HG03139 (cell line): ENCODE measurements around the gene ZNF511.
A peak's percentile ranks its signal among the peaks of the same experiment; 100 is the strongest.
"Not testable (repeated sequence)": the region's sequence is repeated elsewhere in the genome, so short reads cannot be mapped to it uniquely, and the experiment has no call there.

Experiments
- ATAC-seq: cut with Tn5 transposase; IDR thresholded peaks from one replicate; pipeline ENCODE4 v1.9.1; 2021; ENCODE audit not compliant: unreplicated experiment

The ZNF511 gene, protein sequence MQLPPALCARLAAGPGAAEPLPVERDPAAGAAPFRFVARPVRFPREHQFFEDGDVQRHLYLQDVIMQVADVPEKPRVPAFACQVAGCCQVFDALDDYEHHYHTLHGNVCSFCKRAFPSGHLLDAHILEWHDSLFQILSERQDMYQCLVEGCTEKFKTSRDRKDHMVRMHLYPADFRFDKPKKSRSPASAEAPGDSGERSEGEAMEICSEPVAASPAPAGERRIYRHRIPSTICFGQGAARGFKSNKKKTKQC

DNA sequence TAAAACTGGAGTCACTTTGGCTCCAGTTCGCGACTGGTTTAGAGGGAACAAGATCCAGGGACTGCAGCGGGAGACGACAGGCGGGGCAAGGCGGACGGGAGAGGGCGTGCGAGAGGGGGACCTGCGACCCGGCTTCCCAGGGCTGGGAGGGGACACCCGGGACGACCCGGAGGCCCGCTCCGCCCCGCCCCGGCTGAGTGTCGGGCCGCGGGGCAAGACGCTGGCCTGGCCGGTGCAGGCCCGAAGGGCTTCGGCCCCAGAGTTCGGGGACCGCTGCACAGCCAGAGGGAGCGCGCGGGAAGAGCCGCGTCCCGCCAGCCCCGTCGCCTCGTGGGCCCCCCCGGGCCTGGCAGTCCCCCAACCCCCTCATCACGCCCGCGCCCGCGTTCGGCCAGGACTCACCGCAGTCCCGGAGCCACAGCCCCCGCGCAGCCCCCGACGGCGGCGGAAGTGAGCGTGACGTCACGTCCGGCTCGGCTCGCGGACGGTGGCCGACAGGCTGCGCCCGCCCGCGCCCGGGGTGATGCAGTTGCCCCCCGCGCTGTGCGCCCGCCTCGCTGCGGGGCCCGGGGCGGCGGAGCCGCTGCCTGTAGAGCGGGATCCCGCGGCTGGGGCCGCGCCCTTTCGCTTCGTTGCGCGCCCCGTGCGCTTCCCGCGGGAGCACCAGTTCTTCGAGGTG, at the start of gene ZNF511, which contains the start of gene TUBGCP2:
Gene ZNF511 (plus strand): TSS at position 494 of the 679 bp plus-strand sequence. CDS start 30 bp downstream, at position 524.
Gene TUBGCP2 (minus strand): TSS at position 452 of the 679 bp plus-strand sequence. CDS start 5,931 bp downstream, outside the sequence.
- ATAC-seq = peak; percentile 74

DNA sequence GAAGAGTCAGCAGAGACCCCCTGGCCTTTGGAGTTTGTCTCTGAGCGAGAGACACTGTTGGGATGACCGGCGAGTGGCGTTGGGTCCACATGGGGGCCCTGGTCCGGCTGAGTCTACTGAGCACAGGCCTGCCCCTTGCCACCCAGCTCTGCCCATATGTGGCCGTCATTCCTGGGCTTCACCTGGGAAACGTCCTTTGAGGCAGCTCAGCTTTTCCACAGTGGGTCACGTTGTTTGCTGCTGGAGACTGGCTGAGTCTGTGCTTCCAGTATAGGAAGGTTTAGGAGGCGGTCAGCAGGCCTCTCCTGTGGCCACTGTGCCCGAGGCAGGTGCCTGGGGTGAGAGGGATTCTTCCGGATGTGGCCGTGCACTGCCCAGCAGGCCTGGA, 49.1 kb upstream of the ZNF511 start:
- ATAC-seq = no peak

DNA sequence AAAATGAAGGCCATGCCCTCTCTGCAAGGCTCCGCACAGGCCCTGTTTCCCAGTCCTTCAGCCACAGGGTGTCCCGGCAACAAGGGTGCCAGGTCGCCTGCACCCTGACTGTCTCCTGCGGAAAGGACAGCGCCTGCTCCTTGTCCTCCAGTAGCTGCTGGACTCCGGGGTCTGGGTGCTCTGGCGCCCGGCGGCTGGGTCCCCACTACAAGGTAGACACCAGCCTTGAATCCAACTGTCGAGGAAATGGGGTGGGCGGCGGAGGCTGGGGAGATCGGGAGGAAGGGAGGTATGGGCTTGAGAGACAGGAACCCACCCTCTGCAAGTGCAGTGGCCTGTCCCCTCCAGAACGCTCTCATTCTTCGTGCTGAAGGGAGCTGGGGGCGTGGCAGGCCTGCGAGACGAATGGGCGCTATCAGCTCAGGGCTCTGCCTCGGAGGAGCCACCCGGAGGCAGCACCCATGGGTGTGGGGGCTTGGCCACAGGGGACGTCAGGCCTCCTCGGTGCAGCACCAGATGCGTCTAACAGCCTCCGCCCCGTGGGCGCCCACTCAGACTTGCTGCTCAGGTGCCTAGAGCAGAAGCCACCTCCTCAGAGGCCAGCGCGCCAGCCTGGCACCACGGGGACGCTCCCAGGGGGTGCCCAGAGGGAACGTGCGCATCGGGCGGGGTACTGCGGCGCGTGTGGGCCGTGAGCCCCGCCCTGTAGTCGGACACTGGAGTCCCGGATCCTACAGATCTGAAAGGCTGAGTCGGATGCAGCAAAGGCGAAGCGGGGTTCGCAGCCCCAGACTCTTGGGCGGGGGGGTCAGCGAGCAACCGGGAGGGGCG, 47.6 kb upstream of the ZNF511 start:
- peak; percentile 33 for ATAC-seq

DNA sequence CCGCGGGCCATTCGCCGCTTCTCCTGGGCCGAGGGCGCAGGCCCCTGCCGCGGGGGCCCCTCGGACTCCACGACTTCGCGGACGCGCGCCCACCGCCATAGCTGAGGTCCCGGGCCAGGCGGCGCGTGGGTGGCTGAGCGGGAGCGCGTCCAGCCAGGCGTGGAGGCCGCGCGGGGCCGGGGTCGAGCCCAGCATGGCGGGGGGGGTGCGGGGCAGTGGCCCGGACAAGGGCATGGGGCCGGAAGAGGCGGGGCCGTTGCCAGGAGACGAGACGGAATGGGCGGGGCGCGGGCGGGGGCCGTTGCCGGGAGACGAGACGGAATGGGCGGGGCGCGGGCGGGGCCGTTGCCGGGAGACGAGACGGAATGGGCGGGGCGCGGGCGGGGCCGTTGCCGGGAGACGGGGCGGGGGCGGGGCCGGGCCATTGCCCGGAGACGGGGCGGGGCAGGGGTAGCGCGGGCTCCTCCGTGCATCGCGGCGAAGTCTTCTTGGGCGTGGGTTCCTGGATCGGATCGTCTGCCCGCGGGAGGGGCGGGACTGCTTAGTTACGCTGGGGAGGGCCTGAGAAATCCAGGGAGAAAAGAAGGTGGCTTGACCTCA, 46.9 kb upstream of the ZNF511 start:
- peak; percentile 37 for ATAC-seq

DNA sequence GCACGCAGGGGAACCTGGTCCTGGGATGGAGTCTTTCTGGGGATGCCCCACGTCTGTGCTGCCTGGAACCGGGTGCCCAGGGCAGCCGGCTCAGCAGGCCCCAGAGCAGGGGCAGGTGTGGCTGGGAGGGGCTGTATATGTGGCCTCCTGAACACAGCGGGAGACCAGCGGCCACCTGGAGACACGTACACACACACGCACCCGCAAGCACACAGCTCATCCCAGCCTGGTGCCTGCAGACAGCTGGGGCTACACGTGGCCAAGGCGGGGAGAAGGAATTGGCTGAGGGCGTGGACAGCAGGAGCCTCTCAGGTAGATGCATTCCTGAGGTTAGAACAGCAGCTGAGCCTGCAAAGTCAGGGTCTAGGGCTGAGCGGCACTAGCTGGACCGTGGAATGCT, 46.0 kb upstream of the ZNF511 start:
- ATAC-seq = no peak

DNA sequence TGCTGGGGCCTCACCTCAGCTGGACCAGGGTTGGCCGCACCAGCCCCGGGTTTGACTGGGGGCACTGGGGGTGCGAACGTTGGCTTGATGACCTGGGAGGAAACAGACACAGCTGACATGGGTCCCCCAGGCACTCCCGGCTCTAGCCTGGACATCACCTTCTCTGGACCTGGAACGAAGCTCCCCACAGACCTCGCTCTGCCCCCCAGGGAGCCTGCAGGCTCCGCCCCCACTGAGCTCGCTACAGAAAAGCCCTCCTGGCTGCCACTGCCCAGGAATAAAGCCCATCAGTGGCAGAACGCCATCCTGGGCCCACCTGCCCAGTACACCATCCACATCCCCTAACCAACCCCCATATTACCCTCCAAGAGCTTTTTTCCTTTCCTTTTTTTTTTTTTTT, 45.0 kb upstream of the ZNF511 start:
- ATAC-seq = no peak

DNA sequence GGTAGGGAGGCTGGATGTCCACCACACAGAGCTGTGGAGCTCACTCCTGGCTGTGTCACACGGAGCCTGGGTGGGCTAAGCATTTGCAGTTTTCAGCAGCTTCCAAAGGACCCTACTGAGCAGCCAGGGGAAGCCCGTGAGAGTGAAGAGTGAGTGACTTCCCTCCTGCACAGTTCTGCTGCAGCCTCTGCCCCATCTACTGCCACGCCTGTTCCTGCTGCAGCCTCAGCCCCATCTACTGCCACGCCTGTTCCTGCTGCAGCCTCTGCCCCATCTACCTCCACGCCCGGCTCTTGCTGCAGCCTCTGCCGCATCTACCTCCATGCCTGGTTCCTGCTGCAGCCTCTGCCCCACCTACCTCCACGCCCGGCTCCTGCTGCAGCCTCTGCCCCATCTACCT, 44.3 kb upstream of the ZNF511 start:
- ATAC-seq = no peak

DNA sequence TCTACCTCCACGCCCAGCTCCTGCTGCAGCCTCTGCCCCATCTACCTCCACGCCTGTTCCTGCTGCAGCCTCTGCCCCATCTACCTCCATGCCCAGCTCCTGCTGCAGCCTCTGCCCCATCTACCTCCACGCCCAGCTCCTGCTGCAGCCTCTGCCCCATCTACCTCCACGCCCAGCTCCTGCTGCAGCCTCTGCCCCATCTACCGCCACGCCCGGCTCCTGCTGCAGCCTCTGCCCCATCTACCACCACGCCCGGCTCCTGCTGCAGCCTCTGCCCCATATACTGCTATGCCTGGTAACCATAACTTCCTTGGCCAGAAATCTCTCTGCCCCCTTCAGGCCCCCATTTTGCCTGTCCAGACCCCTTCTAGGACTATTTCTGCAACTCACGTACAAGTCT, 43.7 kb upstream of the ZNF511 start:
- not testable (repeated sequence) for ATAC-seq

DNA sequence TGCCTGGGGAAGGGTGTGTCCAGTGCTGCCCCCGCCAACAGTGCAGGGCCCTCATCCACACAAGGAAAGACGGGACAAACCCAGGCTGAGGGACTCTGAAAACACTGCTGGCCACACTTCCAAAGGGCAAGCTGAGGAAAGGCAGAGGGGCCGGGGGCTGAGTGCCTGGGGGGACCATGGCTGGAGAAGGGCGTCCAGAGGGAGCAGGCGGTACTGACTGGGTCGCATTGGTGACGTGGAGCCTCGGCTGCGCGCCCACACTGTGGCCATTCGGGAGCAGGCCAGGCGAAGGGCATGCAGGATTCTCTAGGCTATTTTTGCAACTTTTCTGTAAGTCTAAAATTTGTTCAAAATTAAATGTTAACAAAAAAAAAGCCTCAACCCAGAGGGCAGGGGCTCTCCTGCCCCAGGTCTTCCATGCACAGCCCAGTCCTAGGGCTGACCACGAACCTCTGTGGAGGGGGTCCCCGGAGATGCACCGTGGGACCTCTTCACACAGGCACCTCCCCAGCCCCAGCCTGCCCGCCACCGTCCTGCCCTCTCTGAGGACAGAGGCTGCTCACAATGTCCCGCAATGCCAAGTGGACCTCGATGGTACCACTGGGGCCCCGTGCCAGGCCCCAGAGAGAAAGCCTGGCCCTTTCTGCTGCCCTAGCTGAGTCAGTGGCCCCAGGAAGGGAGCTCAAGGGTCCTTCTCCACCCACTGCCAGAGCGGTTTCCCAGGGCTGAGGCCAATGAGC, 42.5 kb upstream of the ZNF511 start:
- ATAC-seq = no peak

DNA sequence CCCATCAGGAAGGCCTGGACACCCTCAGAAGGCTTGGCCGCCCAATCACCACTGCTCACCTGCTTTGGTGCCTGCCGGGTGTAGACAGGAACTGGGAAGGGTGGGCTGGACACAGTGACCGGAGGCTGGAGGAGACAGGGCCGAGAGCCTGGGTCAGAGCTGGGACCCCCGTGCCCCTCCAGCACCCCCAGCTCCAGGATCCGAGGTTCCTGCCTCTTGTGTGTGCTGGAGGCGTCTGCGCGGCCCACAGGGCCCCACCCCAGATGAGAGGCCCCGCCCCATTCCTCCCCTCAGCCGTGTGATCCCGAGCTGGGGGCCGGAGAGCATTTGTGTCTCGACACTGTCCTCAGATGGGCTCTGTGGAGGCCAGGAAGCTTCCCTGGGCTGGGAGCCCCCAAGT, 41.4 kb upstream of the ZNF511 start:
- no peak for ATAC-seq

DNA sequence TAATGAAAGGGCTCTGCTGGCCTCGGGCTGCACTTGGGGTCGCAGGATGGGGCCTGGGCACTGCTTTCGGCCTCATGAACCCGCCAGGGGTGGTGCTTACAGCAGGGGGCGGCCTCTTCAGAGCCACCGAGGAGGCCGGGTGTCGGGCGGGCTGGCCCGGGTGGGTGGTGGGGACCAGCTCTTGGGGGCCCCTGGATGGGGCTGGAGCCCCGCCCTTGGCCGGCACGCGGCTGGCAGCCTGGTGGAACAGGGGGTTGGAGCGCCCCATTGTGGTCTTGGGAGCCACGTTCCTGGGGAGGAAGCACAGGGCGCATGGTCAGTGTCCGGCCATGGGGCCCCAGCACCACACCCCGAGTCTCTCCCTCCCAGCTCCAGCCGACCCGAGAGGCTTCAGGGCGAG, 40.9 kb upstream of the ZNF511 start:
- no peak for ATAC-seq

DNA sequence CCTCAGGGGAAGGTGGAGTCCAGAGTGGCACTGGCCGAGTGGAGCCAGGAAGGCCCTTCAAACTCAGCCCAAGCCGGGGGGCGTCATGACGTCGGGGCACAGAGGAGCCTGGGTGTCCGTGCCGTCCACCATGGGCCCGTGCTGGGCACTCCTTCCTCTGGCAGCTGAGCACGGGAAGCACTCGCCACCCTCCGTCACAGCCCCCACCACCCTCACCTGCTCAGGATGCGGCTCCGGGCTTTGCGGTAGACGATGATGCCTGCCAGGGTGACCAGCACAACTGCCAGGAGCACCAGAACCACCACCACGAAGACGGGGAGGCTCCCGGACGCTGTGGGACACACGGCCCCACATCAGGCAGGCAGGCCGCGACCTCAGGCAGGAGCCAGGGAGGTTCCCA, 40.2 kb upstream of the ZNF511 start:
- ATAC-seq = no peak

DNA sequence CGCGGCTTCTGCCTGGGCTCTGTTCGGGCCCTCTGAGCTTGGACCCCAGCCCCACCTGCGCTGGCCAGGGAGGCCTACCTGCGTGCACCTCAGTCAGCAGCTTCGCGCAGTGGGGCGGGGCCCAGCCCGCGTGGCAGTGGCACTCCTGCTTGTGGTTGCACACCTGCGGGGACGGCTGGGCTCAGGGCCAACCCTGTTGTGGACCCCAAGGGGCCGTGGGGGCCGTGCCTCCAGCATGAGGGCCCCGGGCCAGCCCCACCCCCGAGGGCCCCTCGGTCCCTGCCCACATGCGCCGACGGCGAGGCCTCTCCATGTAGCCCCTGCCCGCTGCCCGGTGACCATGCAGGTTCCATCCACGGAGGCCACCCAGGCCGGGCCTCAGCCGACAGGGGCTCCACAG, 39.3 kb upstream of the ZNF511 start:
- no peak for ATAC-seq

DNA sequence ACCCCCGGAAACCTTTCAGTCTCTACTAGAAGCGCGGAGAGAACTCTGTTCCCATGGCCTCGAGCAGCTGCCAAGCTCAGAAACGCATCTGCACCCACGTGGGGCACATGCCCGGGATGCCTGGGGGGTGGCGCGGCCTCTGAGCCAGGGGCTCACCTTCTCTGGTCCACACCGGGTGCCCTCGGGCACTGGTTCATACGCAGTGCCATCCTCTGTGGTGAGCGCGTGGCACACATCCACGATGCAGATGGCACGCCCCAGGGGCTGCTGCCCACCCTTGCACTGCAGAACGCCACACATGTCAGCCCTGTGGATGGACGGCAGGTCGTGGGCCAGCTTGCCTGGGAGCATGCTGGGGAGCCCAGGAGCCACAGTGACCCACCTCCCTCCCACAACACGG, 38.5 kb upstream of the ZNF511 start:
- ATAC-seq = no peak

DNA sequence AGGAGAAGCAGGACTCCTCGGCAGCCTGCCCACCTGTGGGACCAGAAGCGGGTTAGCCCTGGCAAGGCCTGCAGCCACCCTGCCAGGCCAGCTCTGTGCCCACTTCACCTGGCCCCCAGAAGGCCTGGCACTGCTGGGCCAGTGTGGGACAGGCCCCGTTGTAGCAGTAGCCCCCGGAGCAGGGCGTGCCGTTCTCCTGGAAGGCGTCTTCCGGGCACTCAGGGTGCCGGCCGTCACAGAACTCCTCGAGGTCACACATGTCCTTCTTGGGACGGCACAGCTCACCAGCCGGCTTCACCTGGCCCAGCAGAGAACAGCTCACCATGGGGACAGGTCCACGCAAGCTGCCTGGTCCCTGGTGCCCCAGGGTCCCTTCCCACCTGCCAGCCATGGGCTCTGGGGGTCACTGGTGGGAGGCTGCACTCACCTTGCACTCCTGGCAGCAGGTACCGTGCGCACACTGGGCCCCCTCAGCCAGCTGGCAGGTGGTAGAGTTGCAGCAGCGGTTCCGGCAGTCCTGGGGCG, 37.9 kb upstream of the ZNF511 start:
- no peak for ATAC-seq

DNA sequence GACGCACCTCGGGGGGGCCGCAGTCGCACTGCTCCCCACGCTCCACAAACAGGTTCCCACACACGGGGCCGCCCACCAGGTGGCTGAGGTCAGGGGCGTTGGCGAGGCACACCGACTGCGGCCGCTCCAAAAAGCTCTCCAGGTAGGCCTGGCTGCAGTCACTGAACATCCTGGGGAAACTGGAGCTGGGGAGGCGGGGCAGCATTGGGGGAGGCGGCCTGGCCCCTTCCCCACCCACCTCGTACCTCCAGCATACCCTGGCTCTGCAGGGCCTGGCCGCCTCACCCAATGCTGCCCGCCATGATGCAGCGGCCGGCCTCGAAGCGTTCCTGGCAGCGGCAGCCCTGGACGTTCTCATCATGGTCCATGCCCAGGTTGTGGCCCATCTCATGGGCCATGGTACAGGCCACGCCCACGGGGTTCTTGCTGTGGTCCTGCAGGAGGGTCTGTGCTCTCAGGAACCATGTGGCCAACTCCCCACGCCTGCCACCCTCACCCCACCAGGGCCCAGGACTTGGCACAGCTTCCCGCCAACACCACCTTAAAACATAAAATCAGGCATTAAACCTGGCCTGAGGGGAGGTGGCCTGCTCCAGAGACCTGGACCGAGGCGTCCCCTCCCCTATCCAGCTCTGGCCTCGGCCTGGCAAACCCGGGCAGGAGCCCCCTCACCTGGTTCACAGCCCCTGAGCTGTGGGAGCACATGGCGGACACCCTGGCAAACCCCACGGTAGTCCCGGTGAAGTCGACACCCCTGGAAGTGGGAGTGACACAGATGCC, 37.0 kb upstream of the ZNF511 start:
- no peak for ATAC-seq

DNA sequence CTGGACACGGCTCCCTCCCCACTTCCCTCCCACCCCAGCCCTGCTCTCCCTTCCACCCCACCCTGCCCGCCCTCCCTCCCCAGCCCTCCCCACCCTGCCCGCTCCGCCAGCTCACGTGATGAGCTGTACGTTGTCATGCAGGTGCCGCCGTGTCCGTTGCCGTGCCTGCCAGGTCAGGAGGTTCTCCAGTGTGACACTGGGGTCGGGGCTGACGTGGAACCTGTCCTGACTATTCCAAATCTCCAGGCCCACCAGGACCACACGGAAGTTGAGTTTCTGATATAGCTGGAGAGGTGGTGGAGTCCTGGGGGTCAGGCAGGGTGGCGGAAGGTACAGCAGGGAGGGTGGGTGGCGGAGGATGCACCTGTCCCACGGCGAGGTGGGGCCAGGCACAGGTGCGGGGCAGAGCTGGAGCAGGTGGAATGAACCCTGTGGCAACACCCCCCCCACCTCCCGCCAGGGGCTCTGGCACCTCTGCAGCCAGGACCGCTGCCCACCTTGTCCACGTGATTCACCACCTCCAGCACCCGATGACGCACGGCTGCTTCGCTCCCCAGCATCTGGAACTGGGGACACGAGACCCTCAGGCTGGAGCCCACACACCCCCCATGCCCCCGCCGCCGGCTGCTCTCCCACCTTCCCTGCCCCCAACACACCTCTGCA, 36.3 kb upstream of the ZNF511 start:
- ATAC-seq = no peak

DNA sequence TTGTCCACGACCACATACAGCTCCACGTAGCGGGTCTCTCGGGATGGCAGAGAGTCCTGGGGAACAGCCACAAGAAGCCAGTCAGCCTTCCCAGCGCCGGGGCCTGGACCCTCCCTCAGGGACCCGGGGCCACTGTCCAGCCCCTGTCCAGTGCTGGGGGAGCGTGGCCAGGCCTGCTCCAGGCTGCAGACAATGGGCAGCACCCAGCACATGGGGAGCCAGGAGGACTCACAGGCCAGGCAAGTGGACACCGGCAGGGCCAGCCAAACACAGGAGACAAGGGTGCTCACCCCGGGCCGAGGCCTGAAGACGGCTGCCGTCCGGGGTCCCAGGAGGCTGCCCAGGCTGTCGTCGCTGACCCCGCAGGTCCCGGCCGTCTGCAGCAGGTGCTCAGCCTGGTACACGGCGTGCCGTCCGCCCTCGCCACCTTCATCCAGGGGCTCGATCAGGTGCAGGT, 35.7 kb upstream of the ZNF511 start:
- ATAC-seq = no peak

DNA sequence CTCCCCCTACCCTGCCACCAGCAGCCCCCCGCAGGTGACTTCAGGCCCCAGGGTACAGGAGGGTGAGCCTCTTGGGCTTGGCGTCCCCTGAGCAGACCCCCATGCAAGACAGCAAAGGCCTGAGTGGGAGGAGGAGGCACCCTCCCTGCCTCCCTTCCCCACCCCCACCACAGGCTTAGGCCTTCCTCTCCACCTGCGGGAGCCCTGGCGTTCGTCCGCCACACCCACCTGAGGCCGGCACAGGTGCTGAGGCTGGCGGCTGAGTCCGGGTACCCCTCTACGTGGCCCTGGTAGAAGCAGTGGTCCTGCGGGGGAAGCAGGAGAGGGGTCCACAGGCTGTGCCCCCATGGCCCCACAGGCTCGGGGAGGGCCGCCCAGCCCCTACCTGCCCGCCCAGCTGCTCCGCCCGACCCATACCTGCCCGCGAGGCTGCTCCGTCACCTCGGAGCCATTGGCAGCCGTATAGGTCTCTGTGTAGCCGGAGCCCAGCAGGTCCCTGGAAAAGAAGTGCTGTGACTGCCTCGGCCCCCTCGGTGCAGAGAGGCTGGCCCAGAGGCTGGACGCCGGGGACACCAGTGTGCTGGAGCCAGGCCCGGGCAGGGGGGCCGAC, 35.1 kb upstream of the ZNF511 start:
- ATAC-seq = no peak
